Epithelial cell of alveolus of lung (primary cell): ENCODE measurements around the gene BMS1. TPM values are rescaled to one million over a fixed set of nuclear protein-coding genes. Genes with fewer than 3 reads are reported as not detected.

ENCODE experiments used
- total RNA-seq: library from RNA; depleted of rRNA; stranded (reverse); fragments of >200 nt; gene quantifications from 2 replicates; pipeline ENCODE4 v1.2.1, GENCODE V29; 2015

The BMS1 gene, protein sequence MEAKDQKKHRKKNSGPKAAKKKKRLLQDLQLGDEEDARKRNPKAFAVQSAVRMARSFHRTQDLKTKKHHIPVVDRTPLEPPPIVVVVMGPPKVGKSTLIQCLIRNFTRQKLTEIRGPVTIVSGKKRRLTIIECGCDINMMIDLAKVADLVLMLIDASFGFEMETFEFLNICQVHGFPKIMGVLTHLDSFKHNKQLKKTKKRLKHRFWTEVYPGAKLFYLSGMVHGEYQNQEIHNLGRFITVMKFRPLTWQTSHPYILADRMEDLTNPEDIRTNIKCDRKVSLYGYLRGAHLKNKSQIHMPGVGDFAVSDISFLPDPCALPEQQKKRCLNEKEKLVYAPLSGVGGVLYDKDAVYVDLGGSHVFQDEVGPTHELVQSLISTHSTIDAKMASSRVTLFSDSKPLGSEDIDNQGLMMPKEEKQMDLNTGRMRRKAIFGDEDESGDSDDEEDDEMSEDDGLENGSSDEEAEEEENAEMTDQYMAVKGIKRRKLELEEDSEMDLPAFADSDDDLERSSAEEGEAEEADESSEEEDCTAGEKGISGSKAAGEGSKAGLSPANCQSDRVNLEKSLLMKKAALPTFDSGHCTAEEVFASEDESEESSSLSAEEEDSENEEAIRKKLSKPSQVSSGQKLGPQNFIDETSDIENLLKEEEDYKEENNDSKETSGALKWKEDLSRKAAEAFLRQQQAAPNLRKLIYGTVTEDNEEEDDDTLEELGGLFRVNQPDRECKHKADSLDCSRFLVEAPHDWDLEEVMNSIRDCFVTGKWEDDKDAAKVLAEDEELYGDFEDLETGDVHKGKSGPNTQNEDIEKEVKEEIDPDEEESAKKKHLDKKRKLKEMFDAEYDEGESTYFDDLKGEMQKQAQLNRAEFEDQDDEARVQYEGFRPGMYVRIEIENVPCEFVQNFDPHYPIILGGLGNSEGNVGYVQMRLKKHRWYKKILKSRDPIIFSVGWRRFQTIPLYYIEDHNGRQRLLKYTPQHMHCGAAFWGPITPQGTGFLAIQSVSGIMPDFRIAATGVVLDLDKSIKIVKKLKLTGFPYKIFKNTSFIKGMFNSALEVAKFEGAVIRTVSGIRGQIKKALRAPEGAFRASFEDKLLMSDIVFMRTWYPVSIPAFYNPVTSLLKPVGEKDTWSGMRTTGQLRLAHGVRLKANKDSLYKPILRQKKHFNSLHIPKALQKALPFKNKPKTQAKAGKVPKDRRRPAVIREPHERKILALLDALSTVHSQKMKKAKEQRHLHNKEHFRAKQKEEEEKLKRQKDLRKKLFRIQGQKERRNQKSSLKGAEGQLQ
- 14.7 and 15.1 TPM in 2 replicates for total RNA-seq

DNA sequence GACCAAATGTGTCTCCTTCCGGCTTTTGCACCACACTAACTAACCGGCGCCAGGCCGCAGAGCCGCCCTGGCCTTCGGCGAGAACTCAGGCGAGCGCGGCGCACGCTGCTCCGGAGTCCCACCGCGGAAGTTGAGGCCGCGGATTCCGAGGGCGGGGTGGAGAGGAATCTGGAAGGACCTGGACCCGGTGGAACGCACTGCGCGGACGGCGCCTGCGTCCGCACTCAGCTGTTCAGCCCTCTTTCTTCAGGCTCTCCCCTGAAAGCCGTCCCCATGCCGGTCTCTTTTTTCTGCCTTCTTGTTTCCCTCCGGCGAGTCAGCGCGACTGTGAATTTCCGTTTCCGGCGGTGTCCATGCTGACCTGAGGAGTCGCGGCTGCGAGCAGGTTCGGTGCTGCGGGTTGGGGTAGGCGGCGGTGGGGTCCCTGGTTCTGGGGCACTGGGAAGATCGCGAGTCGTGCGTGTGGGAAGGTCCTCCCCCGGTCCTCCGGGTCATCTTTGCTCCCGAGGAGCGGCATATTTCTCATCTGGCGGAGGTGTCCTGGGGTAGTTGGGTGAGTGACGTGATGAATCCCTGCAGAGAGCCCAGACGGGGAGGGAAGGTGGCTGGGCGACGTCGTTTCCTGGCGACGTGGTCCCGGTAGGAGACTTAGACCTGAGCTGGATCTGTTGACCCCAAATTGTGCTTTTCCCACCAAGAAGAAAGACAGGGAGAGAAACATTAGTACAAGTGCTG is at the start of gene BMS1:
Gene BMS1, plus strand, starts transcription at position 350 of the 735 bp plus-strand sequence. CDS start 1,600 bp downstream, outside the sequence.

Other genes with a start within 250 kb of the BMS1 start
- 1.7 and 12.9 TPM in 2 replicates for gene ZNF33B, start 144.2 kb upstream of the BMS1 start, total RNA-seq